K562 (cell line): Measurements from ENCODE around the gene AP1B1. TPM values are rescaled to one million over a fixed set of nuclear protein-coding genes. Genes with fewer than 3 reads are reported as not detected.

Source experiments
- ATAC-seq: fragments of 200-7000 bp; cut with Tn5 transposase; 3 replicates; pipeline ENCODE4 v1.9.1; 2020; ENCODE audit warnings: moderate library complexity
- BruUV-seq: library from RNA; stranded (reverse); fragments of 400-500 nt; replicated peaks from 2 replicates; lab custom pipeline; 2021; lab: Mats Ljungman, UMichigan
- CTCF ChIA-PET: fragments of 300-600 bp; formaldehyde crosslinking; extraction: SDS; loops from one replicate; lab custom pipeline; 2021; ENCODE audit warnings: low intra/inter-chr PET ratio; lab: Yijun Ruan, JAX
- POLR2A ChIA-PET: fragments of 300-600, 350-650 bp; sonication (Branson Sonifier 250); formaldehyde crosslinking; extraction: SDS; loops from one replicate; lab custom pipeline; 2021; ENCODE audit warnings: antibody characterized with exemption, inconsistent platforms; lab: Yijun Ruan, JAX
- DNase-seq, 4 experiments: peaks; one replicate each; pipeline versions ENCODE4 v3.0.0 to v3.0.0-alpha.2; 2011 to 2018; ENCODE audit warnings: low spot score in 3 of 4, mixed read lengths in 3 of 4; ENCODE audit errors: extremely low read depth in 1 of 4
- FAIRE-seq: peaks from 2 replicates; lab custom pipeline; 2011; peaks lifted over from hg19 to GRCh38; lab: Jason Lieb, UNC
- H2AFZ ChIP-seq: 2 replicates; pipeline ENCODE4 v1.6.0; 2011; ENCODE audit warnings: low read depth, low read length, control low read depth, inconsistent platforms
- H3K27ac ChIP-seq: fragments of 200-600 bp; 3 replicates; pipeline ENCODE4 v1.8.0; 2011; ENCODE audit warnings: low read depth, mild to moderate bottlenecking, control low read depth, inconsistent platforms, low read length, moderate library complexity, mixed read lengths; ENCODE audit errors: extremely low read depth
- H3K27me3 ChIP-seq, 2 experiments: fragments of 300-600 bp in 1 of 2; 2 replicates in 1 of 2; 3 replicates in 1 of 2; pipeline versions ENCODE4 v1.6.0 to v1.8.0; 2011; ENCODE audit warnings: inconsistent platforms in 2 of 2, low read length in 2 of 2, mild to moderate bottlenecking in 1 of 2, mixed read lengths in 1 of 2, moderate library complexity in 1 of 2; ENCODE audit not compliant: control insufficient read depth in 2 of 2, insufficient read depth in 2 of 2
- H3K36me3 ChIP-seq: fragments of 300-600 bp; 3 replicates; pipeline ENCODE4 v1.8.0; 2011; ENCODE audit warnings: mild to moderate bottlenecking, low read length, inconsistent platforms; ENCODE audit not compliant: control insufficient read depth, insufficient read depth
- H3K4me1 ChIP-seq, 2 experiments: fragments of 200-600 bp in 1 of 2; replicated peaks in 1 of 2; 2 replicates in 1 of 2; 3 replicates in 1 of 2; pipeline versions ENCODE4 v1.5.1 to v1.8.0; 2011; ENCODE audit warnings: inconsistent platforms in 2 of 2, low read length in 2 of 2, mild to moderate bottlenecking in 1 of 2, mixed read lengths in 1 of 2, moderate library complexity in 1 of 2; ENCODE audit not compliant: control insufficient read depth in 2 of 2, insufficient read depth in 2 of 2
- H3K4me2 ChIP-seq: 2 replicates; pipeline ENCODE4 v1.6.1; 2011; ENCODE audit warnings: low read length, control low read depth, inconsistent platforms, mixed read lengths; ENCODE audit not compliant: insufficient read depth
- H3K4me3 ChIP-seq: fragments of 200-600 bp; sonication (generic), shearing (Covaris generic); 2 replicates; pipeline ENCODE4 v1.5.1; 2016; ENCODE audit warnings: control low read depth, inconsistent platforms
- H3K79me2 ChIP-seq: fragments of 200-600 bp; 3 replicates; pipeline ENCODE4 v1.8.0; 2011; ENCODE audit warnings: low read length, inconsistent platforms; ENCODE audit not compliant: control insufficient read depth, insufficient read depth
- H3K9ac ChIP-seq, 2 experiments: 2 replicates each; pipeline versions ENCODE4 v1.6.0 to v1.6.1; 2011; ENCODE audit warnings: low read depth in 2 of 2, low read length in 2 of 2, control low read depth in 1 of 2, inconsistent platforms in 1 of 2, mild to moderate bottlenecking in 1 of 2, mixed read lengths in 1 of 2; ENCODE audit not compliant: insufficient read depth in 1 of 2
- H3K9me1 ChIP-seq: one replicate; pipeline ENCODE4 v1.6.0; 2011; ENCODE audit warnings: inconsistent platforms, mild to moderate bottlenecking, low read length, moderate library complexity; ENCODE audit not compliant: control insufficient read depth, insufficient read depth
- H3K9me3 ChIP-seq: replicated peaks from 2 replicates; pipeline ENCODE4 v1.5.1; 2011; ENCODE audit warnings: low read depth, low read length, inconsistent platforms; ENCODE audit not compliant: control insufficient read depth, insufficient read depth
- H4K20me1 ChIP-seq: replicated peaks from 2 replicates; pipeline ENCODE4 v1.6.1; 2011; ENCODE audit warnings: low read length, inconsistent platforms, mixed read lengths; ENCODE audit not compliant: control insufficient read depth, insufficient read depth
- DDX20 ChIP-seq: fragments of 450-650 bp; IDR thresholded peaks from 2 replicates; pipeline ENCODE4 v1.6.1; 2016; ENCODE audit warnings: missing genetic modification characterization, low read depth, mild to moderate bottlenecking, missing compliant biosample characterization, moderate library complexity
- DIDO1 ChIP-seq: fragments of 450-650 bp; IDR thresholded peaks from 2 replicates; pipeline ENCODE4 v1.6.1; 2016; ENCODE audit warnings: low read depth, missing biosample characterization, missing genetic modification characterization
- EP400 ChIP-seq: fragments of 450-650 bp; IDR thresholded peaks from 2 replicates; pipeline ENCODE4 v1.6.1; 2017; ENCODE audit warnings: antibody characterized with exemption, mild to moderate bottlenecking, moderate library complexity
- ETV6 ChIP-seq, 3 experiments: fragments of 150-350 bp in 1 of 3; sonication (generic) in 1 of 3; formaldehyde crosslinking in 1 of 3; IDR thresholded peaks; 2 replicates each; pipeline versions ENCODE4 v1.6.1 to v1.8.0; 2014 to 2022; ENCODE audit warnings: borderline replicate concordance in 2 of 3, low read depth in 2 of 3, antibody characterized with exemption in 1 of 3, low read length in 1 of 3, mild to moderate bottlenecking in 1 of 3, missing genetic modification reagents in 1 of 3
- MTA3 ChIP-seq: fragments of 450-650 bp; formaldehyde crosslinking; IDR thresholded peaks from 2 replicates; pipeline ENCODE4 v1.6.1; 2017; ENCODE audit warnings: mild to moderate bottlenecking, borderline replicate concordance
- MXI1 ChIP-seq: IDR thresholded peaks from 2 replicates; pipeline ENCODE4 v1.6.1; 2011; ENCODE audit warnings: low read depth, mild to moderate bottlenecking, improper control_type of control experiment, low read length
- PPARD ChIP-seq: fragments of 250-450 bp; sonication (Bioruptor Pico); IDR thresholded peaks from 2 replicates; pipeline ENCODE4 v1.8.0; 2022; ENCODE audit warnings: inconsistent platforms, mild to moderate bottlenecking, moderate library complexity
- SMARCE1 ChIP-seq: fragments of 450-650 bp; IDR thresholded peaks from 2 replicates; pipeline ENCODE4 v1.7.1; 2016; ENCODE audit warnings: mild to moderate bottlenecking
- SPI1 ChIP-seq: IDR thresholded peaks from 2 replicates; pipeline ENCODE4 v1.6.1; 2011; ENCODE audit warnings: low read depth, low read length, control low read depth, borderline replicate concordance
- ZKSCAN8 ChIP-seq: fragments of 200-800 bp; sonication (Bioruptor generic); IDR thresholded peaks from 2 replicates; pipeline ENCODE4 v1.6.1; 2016; ENCODE audit warnings: missing genetic modification characterization, missing compliant biosample characterization
- ZNF384 ChIP-seq: IDR thresholded peaks from 2 replicates; pipeline ENCODE4 v1.6.1; 2012; ENCODE audit warnings: low read depth, low read length, improper control_type of control experiment
- ZNF408 ChIP-seq: fragments of 250-450 bp; sonication (Bioruptor Pico); IDR thresholded peaks from 2 replicates; pipeline ENCODE4 v1.4.0; 2020; ENCODE audit warnings: low read depth, mild to moderate bottlenecking, moderate library complexity
- ZNF57 ChIP-seq: fragments of 450-650 bp; formaldehyde crosslinking; IDR thresholded peaks from 2 replicates; pipeline ENCODE4 v1.4.0; 2020; ENCODE audit warnings: mild to moderate bottlenecking, moderate library complexity
- ZSCAN32 ChIP-seq: fragments of 450-650 bp; formaldehyde crosslinking; IDR thresholded peaks from 2 replicates; pipeline ENCODE4 v1.4.0; 2020; ENCODE audit warnings: mild to moderate bottlenecking, moderate library complexity
- WGBS: fragments of 100-300 bp; shearing (Covaris generic); methylation state at CpG from one replicate; pipeline ENCODE4 v1.1.6; 2016; ENCODE audit warnings: low coverage, mixed read lengths; ENCODE audit not compliant: insufficient coverage; ENCODE audit errors: missing lambda C conversion rate; 5-methylcytosine and 5-hydroxymethylcytosine counted together
- in situ Hi-C: fragments of 300-500 bp; cut with MboI; formaldehyde crosslinking; loops from 4 replicates; pipeline ENCODE4 v1.15.0; 2018; ENCODE audit warnings: inconsistent platforms, mixed read lengths
- intact Hi-C: fragments of 100-400 bp; cut with micrococcal nuclease; formaldehyde crosslinking; loops from 2 replicates; pipeline ENCODE4 v1.14.2; 2022
- polyA plus RNA-seq, 8 experiments: library from polyadenylated mRNA; depleted of rRNA in 4 of 8; stranded (reverse) in 5 of 8; unstranded in 3 of 8; fragments of >200 nt; fragmentation: Nextera tagmentation in 2 of 8; fragmentation: Illumina TruSeq in 1 of 8; extraction: Ambion mirVana in 2 of 8; extraction: Trizol in 1 of 8; gene quantifications; 2 replicates each; pipeline versions ENCODE4 v1.2.1 to v1.2.3, GENCODE V29; 2011 to 2014; ENCODE audit warnings: inconsistent platforms in 1 of 8, missing spikeins in 1 of 8
- total RNA-seq, 7 experiments: library from RNA; depleted of rRNA in 6 of 7; stranded (reverse); fragments of >200 nt in 6 of 7; fragmentation: Illumina TruSeq in 2 of 7; extraction: Trizol in 2 of 7; gene quantifications; 2 replicates each; pipeline versions ENCODE4 v1.2.1 to v1.2.3, GENCODE V29; 2011 to 2021; ENCODE audit warnings: low replicate concordance in 1 of 7
- TF ChIP-seq, protein P1 (sequence below): sonication (generic); IDR thresholded peaks from 2 replicates; pipeline ENCODE4 v1.6.1; 2016
- TF ChIP-seq, protein P2 (sequence below): fragments of 250-450 bp; sonication (Bioruptor Pico); IDR thresholded peaks from 2 replicates; pipeline ENCODE4 v1.4.0; 2020; ENCODE audit warnings: mild to moderate bottlenecking
- TF ChIP-seq, protein P3 (sequence below): conservative IDR thresholded peaks from 2 replicates; pipeline ENCODE4 v1.6.1; 2011; ENCODE audit warnings: low read depth, mild to moderate bottlenecking, low read length; ENCODE audit not compliant: control insufficient read depth

The AP1B1 gene
- total and polyA plus RNA-seq, 9 of the 15 experiments (the other 6 are each of a cell fraction or from before 2014, with no cell fraction given), result 1.2 to 60.9 (median 30.1) TPM

DNA sequence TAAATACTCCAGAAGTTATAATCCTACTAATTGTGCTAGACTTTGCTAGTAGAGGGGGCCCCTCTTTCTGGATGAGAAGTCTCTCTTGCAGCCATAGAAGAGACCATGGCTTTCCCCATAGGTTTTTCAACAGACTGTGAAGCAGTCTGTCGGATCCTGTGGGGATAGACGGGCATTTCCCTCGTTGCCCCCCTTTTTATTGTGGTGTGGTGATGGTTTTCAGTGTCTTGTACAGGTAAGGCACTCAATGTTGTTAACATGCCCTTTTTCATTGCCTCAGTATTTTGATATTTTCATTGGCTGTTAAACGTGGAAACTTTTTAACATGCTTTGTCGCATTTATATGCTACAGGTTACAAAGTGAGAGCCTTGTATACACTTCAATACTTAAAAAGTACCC lies 98.3 kb downstream of the AP1B1 start:
- H3K36me3 ChIP-seq, result peaks cover 97% of the 10 kb centered on the region
- peaks cover 27% of the 10 kb centered on the region; the same call in 2 of the 3 replicates for H3K79me2 ChIP-seq
- in situ Hi-C loops (no loop called here), intact Hi-C loops (no loop called here)
- no peak overlapping the region for H3K4me3 ChIP-seq
- H3K9me1 ChIP-seq, result no peaks in the 10 kb centered on the region
- POLR2A ChIA-PET, result interaction anchor here (1.4 to 2.0 kb wide), 2 partner anchors 14 to 23 kb away, joined by 3 to 8 read pairs; no protein-coding TSS in a partner anchor
- FAIRE-seq (no peak), DNase-seq (no peak), ATAC-seq (no peak)
- H3K4me2 ChIP-seq, result no peak overlapping the region
- H3K27me3 ChIP-seq, result no peaks in the 10 kb centered on the region
- H3K27ac ChIP-seq, result no peak overlapping the region
- no peak overlapping the region for H3K9ac ChIP-seq
- no TSS peak for BruUV-seq
- H3K4me1 ChIP-seq, result no peaks in the 10 kb centered on the region
- no peaks in the 10 kb centered on the region for H3K9me3 ChIP-seq
- TF ChIP-seq ZNF57 (CRISPR knock-in tag) (no peak), ZSCAN32 (no peak), MTA3 (no peak), EP400 (no peak), ZNF408 (CRISPR knock-in tag) (no peak), ZNF384 (no peak), PPARD (CRISPR knock-in tag) (no peak), MXI1 (no peak), SMARCE1 (no peak), ETV6 (IDR thresholded peaks at IDR 0.05; ENCODE audit: borderline replicate concordance in 1 of 2, low read depth in 2 of 2, low read length in 1 of 2) (no peak), ETV6 (CRISPR knock-in tag; IDR thresholded peaks at IDR 0.05; ENCODE audit: borderline replicate concordance) (no peak), SPI1 (no peak), ZKSCAN8 (no peak), DDX20 (no peak), DIDO1 (tag) (no peak)
- TF ChIP-seq, protein P1, sequence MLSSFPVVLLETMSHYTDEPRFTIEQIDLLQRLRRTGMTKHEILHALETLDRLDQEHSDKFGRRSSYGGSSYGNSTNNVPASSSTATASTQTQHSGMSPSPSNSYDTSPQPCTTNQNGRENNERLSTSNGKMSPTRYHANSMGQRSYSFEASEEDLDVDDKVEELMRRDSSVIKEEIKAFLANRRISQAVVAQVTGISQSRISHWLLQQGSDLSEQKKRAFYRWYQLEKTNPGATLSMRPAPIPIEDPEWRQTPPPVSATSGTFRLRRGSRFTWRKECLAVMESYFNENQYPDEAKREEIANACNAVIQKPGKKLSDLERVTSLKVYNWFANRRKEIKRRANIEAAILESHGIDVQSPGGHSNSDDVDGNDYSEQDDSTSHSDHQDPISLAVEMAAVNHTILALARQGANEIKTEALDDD, result no peak
- TF ChIP-seq, protein P2, sequence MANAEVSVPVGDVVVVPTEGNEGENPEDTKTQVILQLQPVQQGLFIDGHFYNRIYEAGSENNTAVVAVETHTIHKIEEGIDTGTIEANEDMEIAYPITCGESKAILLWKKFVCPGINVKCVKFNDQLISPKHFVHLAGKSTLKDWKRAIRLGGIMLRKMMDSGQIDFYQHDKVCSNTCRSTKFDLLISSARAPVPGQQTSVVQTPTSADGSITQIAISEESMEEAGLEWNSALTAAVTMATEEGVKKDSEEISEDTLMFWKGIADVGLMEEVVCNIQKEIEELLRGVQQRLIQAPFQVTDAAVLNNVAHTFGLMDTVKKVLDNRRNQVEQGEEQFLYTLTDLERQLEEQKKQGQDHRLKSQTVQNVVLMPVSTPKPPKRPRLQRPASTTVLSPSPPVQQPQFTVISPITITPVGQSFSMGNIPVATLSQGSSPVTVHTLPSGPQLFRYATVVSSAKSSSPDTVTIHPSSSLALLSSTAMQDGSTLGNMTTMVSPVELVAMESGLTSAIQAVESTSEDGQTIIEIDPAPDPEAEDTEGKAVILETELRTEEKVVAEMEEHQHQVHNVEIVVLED (CRISPR knock-in tag), result no peak
- TF ChIP-seq, protein P3, sequence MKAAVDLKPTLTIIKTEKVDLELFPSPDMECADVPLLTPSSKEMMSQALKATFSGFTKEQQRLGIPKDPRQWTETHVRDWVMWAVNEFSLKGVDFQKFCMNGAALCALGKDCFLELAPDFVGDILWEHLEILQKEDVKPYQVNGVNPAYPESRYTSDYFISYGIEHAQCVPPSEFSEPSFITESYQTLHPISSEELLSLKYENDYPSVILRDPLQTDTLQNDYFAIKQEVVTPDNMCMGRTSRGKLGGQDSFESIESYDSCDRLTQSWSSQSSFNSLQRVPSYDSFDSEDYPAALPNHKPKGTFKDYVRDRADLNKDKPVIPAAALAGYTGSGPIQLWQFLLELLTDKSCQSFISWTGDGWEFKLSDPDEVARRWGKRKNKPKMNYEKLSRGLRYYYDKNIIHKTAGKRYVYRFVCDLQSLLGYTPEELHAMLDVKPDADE, result no peak
- TF ChIP-seq, all 486 proteins: peak for 0
- 89% methylated on average over 5 of the region's 5 CpGs for WGBS
- 0 out of 2 replicates have a peak, but pooled peaks cover 2% of the 10 kb centered on the region for H4K20me1 ChIP-seq
- CTCF ChIA-PET, result no interaction called here
- no peak overlapping the region for H2AFZ ChIP-seq
